Ectodermal cell (in vitro differentiated cells): Measurements from ENCODE around the gene GSG1L.
"Not testable (repeated sequence)": the region's sequence is repeated elsewhere in the genome, so short reads cannot be mapped to it uniquely, and the experiment has no call there.

Experiments
- H3K27ac ChIP-seq: 2 replicates; pipeline ENCODE4 v1.7.0; 2013; ENCODE audit warnings: mild to moderate bottlenecking, low read depth, low read length; ENCODE audit not compliant: insufficient read depth, poor library complexity, severe bottlenecking
- H3K27me3 ChIP-seq: 2 replicates; pipeline ENCODE4 v1.7.0; 2013; ENCODE audit warnings: mild to moderate bottlenecking, low read length; ENCODE audit not compliant: insufficient read depth, control insufficient read depth, poor library complexity, severe bottlenecking
- H3K36me3 ChIP-seq: one replicate; pipeline ENCODE4 v1.7.0; 2013; ENCODE audit warnings: low read length; ENCODE audit not compliant: control insufficient read depth, insufficient read depth
- H3K4me1 ChIP-seq: one replicate; pipeline ENCODE4 v1.7.0; 2013; ENCODE audit warnings: low read length; ENCODE audit not compliant: control insufficient read depth, insufficient read depth
- H3K4me3 ChIP-seq: 2 replicates; pipeline ENCODE4 v1.7.0; 2013; ENCODE audit warnings: low read depth, low read length, control low read depth; ENCODE audit not compliant: insufficient read depth
- H3K9me3 ChIP-seq: 2 replicates; pipeline ENCODE4 v1.7.0; 2013; ENCODE audit warnings: mild to moderate bottlenecking, low read length, moderate library complexity; ENCODE audit not compliant: control insufficient read depth
- WGBS, 2 experiments: methylation state at CpG; one replicate each; pipeline ENCODE4 v1.1.7; 2013; ENCODE audit warnings: missing lambda C conversion rate in 2 of 2; 5-methylcytosine and 5-hydroxymethylcytosine counted together

The GSG1L gene

GRCh38 chr16:27894386-27894785 lies 169.1 kb downstream of the GSG1L start:
- no peaks in the 10 kb centered on the region for H3K27me3 ChIP-seq
- no peak overlapping the region for H3K27ac ChIP-seq
- no peaks in the 10 kb centered on the region for H3K9me3 ChIP-seq
- H3K4me1 ChIP-seq = no peaks in the 10 kb centered on the region
- no peaks in the 10 kb centered on the region for H3K36me3 ChIP-seq
- 91 to 92% methylated on average over 8 of the region's 8 CpGs for WGBS, 2 experiments
- H3K4me3 ChIP-seq = no peak overlapping the region

GRCh38 chr16:27892879-27893278 lies 170.6 kb downstream of the GSG1L start:
- H3K4me3 ChIP-seq = no peak overlapping the region
- no peaks in the 10 kb centered on the region for H3K36me3 ChIP-seq
- H3K9me3 ChIP-seq = no peaks in the 10 kb centered on the region
- WGBS, 2 experiments = 63 to 65% methylated on average over 9 of the region's 9 CpGs
- no peaks in the 10 kb centered on the region for H3K27me3 ChIP-seq
- H3K4me1 ChIP-seq = no peaks in the 10 kb centered on the region
- no peak overlapping the region for H3K27ac ChIP-seq

DNA sequence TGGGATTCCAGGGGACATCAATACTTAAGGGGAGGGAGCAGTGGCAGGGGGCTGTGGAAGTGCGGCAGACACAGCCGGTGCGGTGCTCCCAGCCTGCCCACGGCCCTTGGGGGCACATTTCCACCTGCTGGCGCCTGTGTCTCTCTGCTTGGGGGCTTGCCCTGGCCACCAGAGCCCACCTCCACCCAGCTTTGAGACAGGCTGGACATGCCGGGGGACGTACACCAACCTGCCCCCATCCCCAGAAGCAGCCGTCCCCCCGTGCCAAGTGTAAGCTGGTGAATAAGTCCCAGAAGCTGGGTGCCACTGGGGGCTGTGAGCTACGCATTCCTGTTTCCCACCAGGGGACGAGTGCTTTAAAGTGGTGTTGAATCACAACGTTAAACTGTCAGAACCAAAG lies 172.6 kb downstream of the GSG1L start:
- Histone ChIP-seq H3K4me3 (no peak overlapping the region), H3K4me1 (no peaks in the 10 kb centered on the region), H3K36me3 (no peaks in the 10 kb centered on the region), H3K27me3 (no peaks in the 10 kb centered on the region), H3K27ac (no peak overlapping the region), H3K9me3 (no peaks in the 10 kb centered on the region)
- 51% methylated on average over 12 of the region's 12 CpGs for WGBS, 2 experiments

- Histone ChIP-seq H3K36me3 (no peaks in the 10 kb centered on the region), H3K27me3 (no peaks in the 10 kb centered on the region), H3K27ac (no peak overlapping the region), H3K4me3 (no peak overlapping the region), H3K9me3 (no peaks in the 10 kb centered on the region), H3K4me1 (no peaks in the 10 kb centered on the region)
- 80% methylated on average over 6 of the region's 6 CpGs for WGBS, 2 experiments
Measured at GRCh38 chr16:27890006-27890405, 173.5 kb downstream of the GSG1L start.

DNA sequence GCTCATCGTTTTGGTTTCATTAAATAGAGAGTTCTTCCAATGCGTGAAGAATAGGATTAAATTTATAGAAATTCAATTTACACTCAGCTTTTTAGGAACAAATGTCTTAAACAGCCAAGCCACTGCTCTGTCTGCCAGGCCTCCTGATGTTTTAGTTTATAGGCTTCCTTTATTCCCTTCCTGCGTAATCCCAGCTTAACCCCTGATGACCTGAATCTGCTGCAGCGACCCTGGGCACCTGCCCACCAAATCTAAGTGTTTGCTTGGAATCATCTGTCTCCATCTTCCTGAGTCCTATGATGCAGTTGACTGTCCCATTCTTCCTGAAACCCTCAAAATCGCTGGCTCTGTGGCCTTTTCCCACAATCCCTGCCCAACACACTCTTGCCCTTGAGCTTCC lies 179.9 kb downstream of the GSG1L start:
- Histone ChIP-seq H3K9me3 (no peaks in the 10 kb centered on the region), H3K36me3 (no peaks in the 10 kb centered on the region), H3K4me1 (no peaks in the 10 kb centered on the region), H3K27me3 (no peaks in the 10 kb centered on the region), H3K27ac (no peak overlapping the region), H3K4me3 (no peak overlapping the region)
- 50 to 74% methylated on average over 4 to 5 of the region's 5 CpGs for WGBS, 2 experiments

DNA sequence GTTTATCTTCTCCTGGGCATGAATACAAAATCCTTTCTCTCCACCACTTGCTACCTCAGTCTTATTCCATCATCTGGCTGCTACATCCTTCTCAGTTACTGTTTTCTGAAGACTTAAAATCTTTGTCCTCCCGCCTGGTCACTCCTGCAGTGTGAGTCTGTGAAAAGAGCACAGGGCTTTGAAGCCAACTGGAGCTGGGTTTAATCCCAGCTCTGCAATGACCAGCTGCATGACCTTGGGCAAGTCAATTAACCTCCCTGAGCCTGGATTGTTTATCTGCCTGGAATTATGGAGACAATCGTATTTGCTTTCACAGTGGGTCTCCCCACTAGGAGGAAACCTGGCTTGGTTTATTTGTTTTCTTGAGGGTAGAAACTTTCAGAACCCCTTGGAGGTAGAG lies 183.2 kb downstream of the GSG1L start:
- Histone ChIP-seq H3K4me3 (no peak overlapping the region), H3K36me3 (no peaks in the 10 kb centered on the region), H3K9me3 (no peaks in the 10 kb centered on the region), H3K27me3 (no peaks in the 10 kb centered on the region), H3K27ac (no peak overlapping the region), H3K4me1 (no peaks in the 10 kb centered on the region)
- WGBS, 2 experiments = 63 to 81% methylated on average over 2 of the region's 2 CpGs

- Histone ChIP-seq H3K4me1 (no peaks in the 10 kb centered on the region), H3K27me3 (no peaks in the 10 kb centered on the region), H3K36me3 (no peaks in the 10 kb centered on the region), H3K9me3 (no peaks in the 10 kb centered on the region), H3K27ac (no peak overlapping the region), H3K4me3 (no peak overlapping the region)
- 81% methylated on average over 3 of the region's 3 CpGs for WGBS, 2 experiments
Measured at GRCh38 chr16:27879601-27880247, 183.8 kb downstream of the GSG1L start.

- not testable (repeated sequence) for H3K27me3 ChIP-seq, H3K36me3 ChIP-seq, H3K4me1 ChIP-seq, H3K4me3 ChIP-seq, H3K27ac ChIP-seq, H3K9me3 ChIP-seq
- WGBS, 2 experiments = 93 to 96% methylated on average over 1 of the region's 1 CpG
Measured at GRCh38 chr16:27872627-27873026, 190.9 kb downstream of the GSG1L start.

DNA sequence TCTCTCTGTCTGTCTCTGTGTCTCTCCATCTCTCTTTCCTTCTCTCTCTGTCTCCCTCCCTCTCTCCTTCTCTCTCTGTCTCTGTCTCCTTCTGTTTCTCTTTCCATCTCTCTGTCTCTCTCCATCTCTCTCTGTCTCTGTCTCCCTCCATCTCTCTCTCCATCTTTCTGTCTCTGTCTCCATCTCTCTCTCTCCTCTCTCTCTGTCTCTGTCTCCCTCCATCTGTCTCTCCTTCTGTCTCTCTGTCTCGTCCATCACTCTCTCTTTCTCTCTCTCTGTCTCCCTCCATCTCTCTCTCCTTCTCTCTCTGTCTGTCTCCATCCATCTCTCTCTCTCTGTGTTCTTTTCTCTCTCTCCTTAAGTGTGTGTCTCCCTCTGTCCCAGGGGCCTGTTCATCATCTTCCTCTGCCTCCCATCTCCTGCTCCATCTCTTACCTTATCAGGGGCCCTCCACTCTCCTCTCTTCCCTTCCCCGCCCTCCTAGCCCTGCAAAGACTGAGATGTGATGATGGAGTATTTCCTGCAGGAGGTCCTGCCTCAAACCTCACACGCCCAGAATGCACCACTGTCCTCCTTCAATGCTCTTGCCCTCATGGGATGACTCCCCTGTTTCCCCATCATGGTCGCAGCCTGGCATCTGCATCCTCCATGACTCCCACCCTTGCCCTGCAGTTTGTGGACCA lies 193.3 kb downstream of the GSG1L start:
- H3K9me3 ChIP-seq = no peaks in the 10 kb centered on the region
- H3K4me3 ChIP-seq = no peak overlapping the region
- H3K4me1 ChIP-seq = no peaks in the 10 kb centered on the region
- H3K36me3 ChIP-seq = no peaks in the 10 kb centered on the region
- H3K27me3 ChIP-seq = no peaks in the 10 kb centered on the region
- WGBS, 2 experiments = 63% methylated on average over 3 to 4 of the region's 4 CpGs
- no peak overlapping the region for H3K27ac ChIP-seq

- Histone ChIP-seq H3K27me3 (no peaks in the 10 kb centered on the region), H3K4me3 (no peak overlapping the region), H3K9me3 (no peaks in the 10 kb centered on the region), H3K36me3 (no peaks in the 10 kb centered on the region), H3K27ac (no peak overlapping the region), H3K4me1 (no peaks in the 10 kb centered on the region)
- WGBS, 2 experiments = 88 to 89% methylated on average over 1 of the region's 1 CpG
Measured at GRCh38 chr16:27869411-27869810, 194.1 kb downstream of the GSG1L start.
